Measurements from ENCODE around the gene OTOF.
A peak's percentile ranks its signal among the peaks of the same experiment; 100 is the strongest.

GRCh38 chr2:26503231-26503880 lies 25.4 kb upstream of the OTOF start:
- TF ChIP-seq CTCF (IDR thresholded peaks at IDR 0.05) (peak; percentile 68 to 82 (median 74)), POLR2A (IDR thresholded peaks at IDR 0.05) (no peak)
